GM21423 (cell line): ENCODE measurements around the gene CHFR.
"Not testable (repeated sequence)": the region's sequence is repeated elsewhere in the genome, so short reads cannot be mapped to it uniquely, and the experiment has no call there.

Experiments
- ATAC-seq: cut with Tn5 transposase; IDR thresholded peaks from one replicate; pipeline ENCODE4 v1.9.1; 2021; ENCODE audit warnings: mild to moderate bottlenecking, moderate library complexity; ENCODE audit not compliant: unreplicated experiment

Gene CHFR

GRCh38 chr12:132814232-132814631 lies 73.2 kb downstream of the CHFR start:
- no peak for ATAC-seq

- ATAC-seq, result no peak
These were observed 74.0 kb downstream of the CHFR start for GRCh38 chr12:132813443-132813842.

GRCh38 chr12:132812631-132813305 lies 74.6 kb downstream of the CHFR start:
- ATAC-seq, result no peak

GRCh38 chr12:132809391-132809790 lies 78.0 kb downstream of the CHFR start:
- ATAC-seq, result not testable (repeated sequence)

- ATAC-seq, result no peak
These were observed 79.9 kb downstream of the CHFR start for GRCh38 chr12:132807295-132808092.

GRCh38 chr12:132806857-132807256 lies 80.5 kb downstream of the CHFR start:
- ATAC-seq, result no peak

GRCh38 chr12:132804426-132804861 lies 83.0 kb downstream of the CHFR start:
- ATAC-seq, result no peak

GRCh38 chr12:132803888-132804287 lies 83.5 kb downstream of the CHFR start:
- no peak for ATAC-seq

GRCh38 chr12:132803125-132803524 lies 84.3 kb downstream of the CHFR start:
- ATAC-seq, result no peak

- ATAC-seq, result no peak
These were observed 85.7 kb downstream of the CHFR start for GRCh38 chr12:132801741-132802140.

GRCh38 chr12:132798836-132799235 lies 88.6 kb downstream of the CHFR start:
- ATAC-seq, result no peak

GRCh38 chr12:132797820-132798570 lies 89.4 kb downstream of the CHFR start:
- ATAC-seq, result no peak

- no peak for ATAC-seq
These were observed 91.6 kb downstream of the CHFR start for GRCh38 chr12:132795847-132796246.

- ATAC-seq, result not testable (repeated sequence)
These were observed 95.5 kb downstream of the CHFR start for GRCh38 chr12:132791940-132792339.

- no peak for ATAC-seq
These were observed 98.3 kb downstream of the CHFR start for GRCh38 chr12:132789099-132789471.

GRCh38 chr12:132788375-132789098 lies 98.9 kb downstream of the CHFR start:
- ATAC-seq, result no peak

GRCh38 chr12:132787877-132788276 lies 99.5 kb downstream of the CHFR start:
- ATAC-seq, result no peak

GRCh38 chr12:132786192-132786591 lies 101.2 kb downstream of the CHFR start:
- ATAC-seq, result no peak

GRCh38 chr12:132784580-132784979 lies 102.8 kb downstream of the CHFR start:
- ATAC-seq, result no peak

GRCh38 chr12:132783917-132784531 lies 103.4 kb downstream of the CHFR start:
- ATAC-seq, result no peak
